Dendritic cell treated with granulocyte-macrophage colony-stimulating factor and Interleukin-4, amounts not matched to agents 40 ng/mL and 50 ng/mL, for 4 days (primary cell): Measurements from ENCODE around the gene ZNF675.
"Not testable (repeated sequence)": the region's sequence is repeated elsewhere in the genome, so short reads cannot be mapped to it uniquely, and the experiment has no call there.

ENCODE experiments used
- H3K27ac Mint-ChIP-seq: one replicate; pipeline ENCODE4 v1.8.0; 2022; ENCODE audit warnings: mild to moderate bottlenecking, mixed read lengths
- H3K27me3 Mint-ChIP-seq: one replicate; pipeline ENCODE4 v1.8.0; 2022; ENCODE audit warnings: mild to moderate bottlenecking, mixed read lengths
- H3K36me3 Mint-ChIP-seq: one replicate; pipeline ENCODE4 v1.8.0; 2022; ENCODE audit warnings: low read depth, mixed read lengths
- H3K4me1 Mint-ChIP-seq: one replicate; pipeline ENCODE4 v1.8.0; 2022; ENCODE audit warnings: low read depth, mixed read lengths
- H3K4me3 Mint-ChIP-seq: one replicate; pipeline ENCODE4 v1.8.0; 2022; ENCODE audit warnings: mild to moderate bottlenecking, moderate library complexity, mixed read lengths
- H3K9me3 Mint-ChIP-seq: one replicate; pipeline ENCODE4 v1.8.0; 2022; ENCODE audit warnings: mixed read lengths
- intact Hi-C: fragments of 100-400 bp; cut with micrococcal nuclease; formaldehyde crosslinking; loops from one replicate; pipeline ENCODE4 v1.15.0; 2022

Gene ZNF675

GRCh38 chr19:23649817-23650216 is 37.2 kb downstream of the ZNF675 start:
- H3K27me3 Mint-ChIP-seq, intact Hi-C loops, H3K4me1 Mint-ChIP-seq, H3K27ac Mint-ChIP-seq, H3K4me3 Mint-ChIP-seq: not testable (repeated sequence)
- Mint-ChIP-seq H3K9me3 (peaks cover 70% of the 10 kb centered on the region), H3K36me3 (peaks cover 18% of the 10 kb centered on the region)
